GM21367 (cell line): ENCODE results near the gene MAGEA6.
"Not testable (repeated sequence)": the region's sequence is repeated elsewhere in the genome, so short reads cannot be mapped to it uniquely, and the experiment has no call there.

ENCODE experiments used
- ATAC-seq: cut with Tn5 transposase; IDR thresholded peaks from one replicate; pipeline ENCODE4 v1.9.1; 2021; ENCODE audit not compliant: unreplicated experiment

Gene MAGEA6

DNA sequence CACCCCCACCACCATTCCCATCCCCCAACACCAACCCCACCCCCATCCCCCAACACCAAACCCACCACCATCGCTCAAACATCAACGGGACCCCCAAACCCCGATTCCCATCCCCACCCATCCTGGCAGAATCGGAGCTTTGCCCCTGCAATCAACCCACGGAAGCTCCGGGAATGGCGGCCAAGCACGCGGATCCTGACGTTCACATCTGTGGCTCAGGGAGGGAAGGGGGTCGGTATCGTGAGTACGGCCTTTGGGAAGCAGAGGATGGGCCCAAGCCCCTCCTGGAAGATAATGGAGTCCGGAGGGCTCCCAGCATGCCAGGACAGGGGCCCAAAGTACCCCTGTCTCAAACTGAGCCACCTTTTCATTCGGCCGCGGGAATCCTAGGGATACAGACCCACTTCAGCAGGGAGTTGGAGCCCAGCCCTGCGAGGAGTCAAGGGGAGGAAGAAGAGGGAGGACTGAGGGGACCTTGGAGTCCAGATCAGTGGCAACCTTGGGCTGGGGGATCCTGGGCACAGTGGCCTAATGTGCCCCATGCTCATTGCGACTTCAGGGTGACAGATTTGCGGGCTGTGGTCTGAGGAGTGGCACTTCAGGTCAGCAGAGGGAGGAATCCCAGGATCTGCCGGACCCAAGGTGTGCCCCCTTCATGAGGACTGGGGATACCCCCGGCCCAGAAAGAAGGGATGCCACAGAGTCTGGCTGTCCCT is 35.2 kb downstream of the MAGEA6 start:
- ATAC-seq = not testable (repeated sequence)

DNA sequence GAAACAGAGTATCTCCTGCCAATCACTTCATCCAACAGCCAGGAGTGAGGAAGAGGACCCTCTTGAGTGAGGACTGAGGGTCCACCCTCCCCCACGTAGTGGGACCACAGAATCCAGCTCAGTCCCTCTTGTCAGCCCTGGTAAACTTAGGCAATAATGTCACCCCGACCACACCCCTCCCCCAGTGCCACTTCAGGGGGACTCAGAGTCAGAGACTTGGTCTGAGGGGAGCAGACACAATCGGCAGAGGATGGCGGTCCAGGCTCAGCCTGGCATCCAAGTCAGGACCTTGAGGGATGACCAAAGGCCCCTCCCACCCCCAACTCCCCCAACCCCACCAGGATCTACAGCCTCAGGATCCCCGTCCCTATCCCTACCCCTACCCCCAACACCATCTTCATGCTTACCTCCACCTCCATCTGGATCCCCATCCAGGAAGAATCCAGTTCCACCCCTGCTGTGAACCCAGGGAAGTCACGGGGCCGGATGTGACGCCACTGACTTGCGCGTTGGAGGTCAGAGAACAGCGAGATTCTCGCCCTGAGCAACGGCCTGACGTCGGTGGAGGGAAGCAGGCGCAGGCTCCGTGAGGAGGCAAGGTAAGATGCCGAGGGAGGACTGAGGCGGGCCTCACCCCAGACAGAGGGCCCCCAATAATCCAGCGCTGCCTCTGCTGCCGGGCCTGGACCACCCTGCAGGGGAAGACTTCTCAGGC is 36.1 kb downstream of the MAGEA6 start, which contains the start of the genes CSAG1 and MAGEA12:
Gene CSAG1, minus strand, starts transcription at position 461 of the 715 bp plus-strand sequence. CDS start 1,261 bp downstream, outside the sequence.
Gene MAGEA12, plus strand, starts transcription at position 497 of the 715 bp plus-strand sequence. CDS start 2,405 bp downstream, outside the sequence.
- ATAC-seq = no peak

DNA sequence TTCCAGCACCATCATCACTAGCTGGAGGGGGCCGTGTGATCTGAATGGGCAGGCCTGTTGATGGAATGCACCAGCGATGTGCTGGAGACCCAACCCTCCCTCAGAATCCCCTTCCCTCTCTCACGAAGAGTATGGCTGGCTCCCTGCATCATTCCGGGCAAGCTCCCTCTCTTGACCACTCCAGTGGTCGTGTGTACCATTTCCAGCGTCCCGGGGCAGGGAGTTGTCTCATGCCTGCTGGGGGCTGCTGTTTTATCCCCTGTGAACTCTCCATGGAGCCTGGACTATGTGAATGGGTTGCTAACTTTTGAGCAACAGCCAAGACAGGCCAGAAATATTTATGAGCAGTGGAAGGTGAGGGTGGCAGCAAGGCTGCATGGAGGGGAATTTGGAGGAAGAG is 44.1 kb downstream of the MAGEA6 start:
- no peak for ATAC-seq
